ENCODE measurements around the gene ZMIZ1. TPM values are rescaled to one million over a fixed set of nuclear protein-coding genes. Genes with fewer than 3 reads are reported as not detected.
A peak's percentile ranks its signal among the peaks of the same experiment; 100 is the strongest.

Gene ZMIZ1
- total and polyA plus RNA-seq, 7 experiments from 2014 or later, result 1.8 to 57.2 (median 14.2) TPM

DNA sequence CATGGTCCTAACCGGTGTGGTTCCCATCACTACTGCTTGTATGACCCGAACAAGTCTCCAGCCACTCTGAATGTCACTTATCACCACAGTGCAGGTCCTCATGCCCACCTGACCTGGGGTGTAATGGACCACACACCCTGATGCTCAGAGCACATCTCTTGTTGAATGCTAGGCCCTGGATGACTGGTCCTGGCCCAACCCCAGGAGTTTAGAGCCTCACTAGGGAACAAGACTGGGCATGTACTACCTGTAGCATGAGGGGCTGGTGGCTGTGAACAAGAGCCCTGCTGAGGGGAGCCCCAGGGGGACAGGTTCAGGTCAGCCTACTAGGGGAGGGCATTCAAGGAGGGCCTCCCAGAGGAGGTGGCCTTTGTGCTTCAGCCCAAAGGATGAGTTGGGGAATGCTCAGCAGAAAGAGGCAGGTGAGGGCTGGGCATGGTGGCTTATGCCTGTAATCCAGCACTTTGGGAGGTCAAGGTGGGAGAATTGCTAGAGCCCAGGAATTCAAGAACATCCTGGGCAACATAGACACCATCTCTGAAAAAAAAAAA lies 31.2 kb downstream of the ZMIZ1 start:
- peaks cover 0 to 1% (median 0%) of the 10 kb centered on the region in 11 donors for H3K9me3 Mint-ChIP-seq
- POLR2A ChIA-PET, result interaction anchor here (0.6 kb wide), 1 partner anchor 120 kb away, joined by 3 read pairs; no protein-coding TSS in a partner anchor
- H3K27me3 Mint-ChIP-seq, result no peaks in the 10 kb centered on the region
- H3K4me1 Mint-ChIP-seq, result peaks cover 33 to 75% (median 64%) of the 10 kb centered on the region in 7 donors
- intact Hi-C loops (cut with micrococcal nuclease), result no loop called here
- peak overlapping the region in 3 of 9 donors; percentile 13 to 70 (median 41) for H3K27ac Mint-ChIP-seq
- Histone ChIP-seq H3K4me3 (ENCODE audit: low read length) (no peak overlapping the region), H3K9me3 (ENCODE audit: control insufficient read depth in 2 of 3, low read length in 3 of 3) (no peaks in the 10 kb centered on the region), H3K36me3 (ENCODE audit: control insufficient read depth in 2 of 3, insufficient read depth in 3 of 3, low read length in 3 of 3) (no peaks in the 10 kb centered on the region), H3K27ac (ENCODE audit: low read depth, low read length) (no peak overlapping the region), H3K4me1 (ENCODE audit: control insufficient read depth in 2 of 2, insufficient read depth in 2 of 2, low read length in 2 of 2) (peaks cover 0 to 29% of the 10 kb centered on the region in 2 donors), H3K27me3 (ENCODE audit: control insufficient read depth in 2 of 2, insufficient read depth in 2 of 2, low read length in 2 of 2) (no peaks in the 10 kb centered on the region)
- no peaks in the 10 kb centered on the region for H3K36me3 Mint-ChIP-seq
- H3K4me3 Mint-ChIP-seq, result peak overlapping the region in 2 of 10 donors; percentile 23 to 32
- DNase-seq, result no peak
- CTCF ChIA-PET, result interaction anchor here (0.5 kb wide), 1 partner anchor 112 kb away, joined by 3 read pairs; no protein-coding TSS in a partner anchor
- no peak for ATAC-seq

DNA sequence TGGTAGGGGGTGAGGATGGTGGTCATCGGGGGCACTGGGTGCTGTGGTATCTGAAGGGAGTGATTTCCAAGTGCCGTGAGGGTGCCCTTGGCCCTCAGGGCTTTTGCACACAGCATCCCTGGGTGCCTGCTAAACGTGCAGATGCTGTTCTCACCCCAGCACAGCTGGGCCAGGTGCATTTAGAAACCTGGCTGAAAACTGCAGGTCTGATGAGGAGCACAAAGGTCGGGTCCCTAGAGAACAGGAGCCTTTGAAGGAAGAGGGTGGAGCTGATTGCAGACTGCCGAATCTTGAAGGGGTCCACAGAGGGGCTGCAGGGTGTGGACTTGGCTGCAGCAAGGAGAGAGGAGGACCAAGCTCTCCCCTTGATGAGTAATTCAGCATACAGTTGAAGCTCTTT lies 32.0 kb downstream of the ZMIZ1 start:
- Histone ChIP-seq H3K9me3 (ENCODE audit: control insufficient read depth in 2 of 3, low read length in 3 of 3) (no peaks in the 10 kb centered on the region), H3K36me3 (ENCODE audit: control insufficient read depth in 2 of 3, insufficient read depth in 3 of 3, low read length in 3 of 3) (no peaks in the 10 kb centered on the region), H3K4me3 (ENCODE audit: low read length) (no peak overlapping the region), H3K27ac (ENCODE audit: low read depth, low read length) (no peak overlapping the region), H3K4me1 (ENCODE audit: control insufficient read depth in 2 of 2, insufficient read depth in 2 of 2, low read length in 2 of 2) (peaks cover 0 to 29% of the 10 kb centered on the region in 2 donors), H3K27me3 (ENCODE audit: control insufficient read depth in 2 of 2, insufficient read depth in 2 of 2, low read length in 2 of 2) (no peaks in the 10 kb centered on the region)
- Mint-ChIP-seq H3K27ac (peak overlapping the region in 7 of 9 donors; percentile 13 to 78 (median 59)), H3K4me3 (peak overlapping the region in 4 of 10 donors; percentile 0 to 34 (median 28)), H3K9me3 (peaks cover 0 to 1% (median 0%) of the 10 kb centered on the region in 11 donors), H3K27me3 (no peaks in the 10 kb centered on the region), H3K36me3 (no peaks in the 10 kb centered on the region), H3K4me1 (peaks cover 33 to 73% (median 60%) of the 10 kb centered on the region in 7 donors)
- no peak for ATAC-seq
- intact Hi-C loops (cut with micrococcal nuclease), result no loop called here
- DNase-seq, result no peak
- POLR2A ChIA-PET, result interaction anchor here (0.6 kb wide), 1 partner anchor 120 kb away, joined by 3 read pairs; no protein-coding TSS in a partner anchor
- CTCF ChIA-PET, result no interaction called here

DNA sequence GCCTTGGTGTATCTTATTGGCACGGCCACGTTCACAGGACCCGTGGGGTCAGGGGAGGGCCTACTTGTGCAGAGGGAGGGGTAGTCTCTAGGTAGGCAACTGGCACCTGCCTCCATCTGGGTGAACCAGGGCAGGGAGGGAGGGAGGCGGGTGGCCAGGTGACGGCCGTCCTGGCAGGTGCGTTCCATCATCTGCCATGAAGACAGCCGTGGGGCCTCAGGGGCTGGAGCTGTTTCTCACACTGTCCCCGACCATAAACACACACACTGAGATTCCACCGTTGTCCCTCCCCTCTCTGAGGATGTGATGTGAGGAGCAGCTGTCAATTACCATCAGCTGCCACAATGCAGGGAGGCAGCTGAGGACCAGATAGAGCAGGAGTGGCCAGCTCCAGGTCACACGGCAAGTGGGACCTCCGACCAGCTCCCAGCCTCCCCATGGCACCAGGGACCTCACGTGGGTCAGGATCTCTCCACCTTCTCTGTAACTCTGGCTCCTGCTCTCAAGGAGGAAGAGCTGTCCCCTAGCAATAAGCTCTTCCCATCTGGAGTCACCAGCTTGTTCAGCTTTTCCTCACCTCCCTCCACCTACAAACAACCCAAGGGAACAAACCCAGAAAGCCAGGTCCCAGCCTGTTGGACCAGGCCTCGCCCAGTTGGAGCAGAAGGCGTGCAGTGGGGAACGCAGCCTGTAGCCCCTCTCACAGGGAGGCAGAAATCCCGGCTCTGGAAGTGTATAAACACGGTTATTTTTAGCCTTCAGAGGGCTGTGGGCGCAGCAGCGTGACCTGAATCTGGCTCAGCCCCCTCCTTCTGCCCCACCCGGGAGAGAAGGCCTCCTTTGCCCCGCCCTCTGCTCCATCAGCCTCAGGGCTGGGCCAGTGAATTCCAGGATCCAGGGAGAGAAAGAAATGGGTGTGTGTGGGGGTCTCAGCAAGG lies 33.1 kb downstream of the ZMIZ1 start:
- ATAC-seq, result no peak
- Histone ChIP-seq H3K27ac (ENCODE audit: low read depth, low read length) (no peak overlapping the region), H3K27me3 (ENCODE audit: control insufficient read depth in 2 of 2, insufficient read depth in 2 of 2, low read length in 2 of 2) (no peaks in the 10 kb centered on the region), H3K9me3 (ENCODE audit: control insufficient read depth in 2 of 3, low read length in 3 of 3) (no peaks in the 10 kb centered on the region), H3K4me1 (ENCODE audit: control insufficient read depth in 2 of 2, insufficient read depth in 2 of 2, low read length in 2 of 2) (peaks cover 0 to 29% of the 10 kb centered on the region in 2 donors), H3K4me3 (ENCODE audit: low read length) (no peak overlapping the region), H3K36me3 (ENCODE audit: control insufficient read depth in 2 of 3, insufficient read depth in 3 of 3, low read length in 3 of 3) (no peaks in the 10 kb centered on the region)
- no peaks in the 10 kb centered on the region for H3K27me3 Mint-ChIP-seq
- no peaks in the 10 kb centered on the region for H3K9me3 Mint-ChIP-seq
- ChIA-PET CTCF (no interaction called here), POLR2A (interaction anchor here (0.6 kb wide), 1 partner anchor 23 kb away, joined by 4 read pairs; no protein-coding TSS in a partner anchor)
- DNase-seq, result no peak
- intact Hi-C loops (cut with micrococcal nuclease), result no loop called here
- peaks cover 28 to 72% (median 62%) of the 10 kb centered on the region in 7 donors for H3K4me1 Mint-ChIP-seq
- H3K4me3 Mint-ChIP-seq, result peak overlapping the region in 4 of 10 donors; percentile 34 to 48 (median 44)
- peak overlapping the region in 4 of 9 donors; percentile 32 to 71 (median 62) for H3K27ac Mint-ChIP-seq
- no peaks in the 10 kb centered on the region for H3K36me3 Mint-ChIP-seq

DNA sequence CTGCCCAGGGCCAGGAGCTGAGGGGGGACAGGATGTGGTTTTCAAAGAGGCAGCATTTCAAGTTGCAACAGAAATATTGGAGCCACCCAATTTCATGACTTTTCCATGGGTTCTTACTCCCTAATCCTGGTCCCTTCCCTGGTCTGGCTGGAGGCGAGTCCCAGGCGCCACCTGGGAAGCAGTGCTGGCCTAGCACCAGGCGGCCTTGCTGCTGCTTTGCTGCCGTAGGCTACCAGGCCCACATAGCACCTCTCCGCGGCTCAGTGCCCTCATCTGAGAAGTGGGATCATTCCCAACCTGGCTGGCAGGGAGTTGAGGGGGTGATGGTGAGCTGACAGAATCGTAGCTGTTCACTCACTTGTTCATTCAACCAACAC lies 33.7 kb downstream of the ZMIZ1 start:
- peak overlapping the region in 2 of 9 donors; percentile 46 to 47 for H3K27ac Mint-ChIP-seq
- Histone ChIP-seq H3K27ac (ENCODE audit: low read depth, low read length) (no peak overlapping the region), H3K36me3 (ENCODE audit: control insufficient read depth in 2 of 3, insufficient read depth in 3 of 3, low read length in 3 of 3) (no peaks in the 10 kb centered on the region), H3K4me1 (ENCODE audit: control insufficient read depth in 2 of 2, insufficient read depth in 2 of 2, low read length in 2 of 2) (peaks cover 0 to 29% of the 10 kb centered on the region in 2 donors), H3K9me3 (ENCODE audit: control insufficient read depth in 2 of 3, low read length in 3 of 3) (no peaks in the 10 kb centered on the region), H3K4me3 (ENCODE audit: low read length) (no peak overlapping the region), H3K27me3 (ENCODE audit: control insufficient read depth in 2 of 2, insufficient read depth in 2 of 2, low read length in 2 of 2) (no peaks in the 10 kb centered on the region)
- intact Hi-C loops (cut with micrococcal nuclease), result no loop called here
- no peak for DNase-seq
- no peaks in the 10 kb centered on the region for H3K27me3 Mint-ChIP-seq
- peaks cover 34 to 75% (median 59%) of the 10 kb centered on the region in 7 donors for H3K4me1 Mint-ChIP-seq
- H3K9me3 Mint-ChIP-seq, result no peaks in the 10 kb centered on the region
- ATAC-seq, result no peak
- H3K4me3 Mint-ChIP-seq, result peak overlapping the region in 5 of 10 donors; percentile 21 to 59 (median 43)
- ChIA-PET POLR2A (no interaction called here), CTCF (no interaction called here)
- no peaks in the 10 kb centered on the region for H3K36me3 Mint-ChIP-seq

DNA sequence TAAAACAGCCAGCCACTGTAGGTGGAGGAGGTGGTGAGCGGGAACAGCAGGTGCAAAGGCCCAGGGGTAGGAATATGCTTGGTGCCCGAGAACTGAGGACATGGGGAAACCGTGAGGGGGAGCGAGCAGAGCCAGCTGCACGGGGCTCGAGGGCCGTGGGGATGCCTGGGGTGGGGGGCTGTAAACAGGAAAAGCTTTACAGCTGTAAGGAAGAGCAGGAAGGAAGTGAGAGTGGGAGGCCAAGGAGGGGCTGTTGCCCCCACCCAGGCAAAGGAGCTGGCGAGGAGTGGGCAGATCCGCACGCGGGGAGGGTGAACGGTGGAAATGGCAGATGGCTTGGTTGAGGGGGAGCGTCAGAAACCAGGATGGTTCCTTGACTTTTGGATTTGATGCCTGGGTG lies 34.4 kb downstream of the ZMIZ1 start:
- CTCF ChIA-PET, result no interaction called here
- Histone ChIP-seq H3K36me3 (ENCODE audit: control insufficient read depth in 2 of 3, insufficient read depth in 3 of 3, low read length in 3 of 3) (no peaks in the 10 kb centered on the region), H3K27ac (ENCODE audit: low read depth, low read length) (no peak overlapping the region), H3K27me3 (ENCODE audit: control insufficient read depth in 2 of 2, insufficient read depth in 2 of 2, low read length in 2 of 2) (no peaks in the 10 kb centered on the region), H3K4me1 (ENCODE audit: control insufficient read depth in 2 of 2, insufficient read depth in 2 of 2, low read length in 2 of 2) (peaks cover 0 to 29% of the 10 kb centered on the region in 2 donors), H3K4me3 (ENCODE audit: low read length) (no peak overlapping the region), H3K9me3 (ENCODE audit: control insufficient read depth in 2 of 3, low read length in 3 of 3) (no peaks in the 10 kb centered on the region)
- Mint-ChIP-seq H3K4me3 (peak overlapping the region in 7 of 10 donors; percentile 6 to 59 (median 32)), H3K27ac (peak overlapping the region in 3 of 9 donors; percentile 21 to 68 (median 42)), H3K36me3 (no peaks in the 10 kb centered on the region), H3K27me3 (no peaks in the 10 kb centered on the region), H3K9me3 (no peaks in the 10 kb centered on the region), H3K4me1 (peaks cover 31 to 69% (median 53%) of the 10 kb centered on the region in 7 donors)
- intact Hi-C loops (cut with micrococcal nuclease), result no loop called here
- ATAC-seq, result no peak
- no peak for DNase-seq
- POLR2A ChIA-PET, result no interaction called here

DNA sequence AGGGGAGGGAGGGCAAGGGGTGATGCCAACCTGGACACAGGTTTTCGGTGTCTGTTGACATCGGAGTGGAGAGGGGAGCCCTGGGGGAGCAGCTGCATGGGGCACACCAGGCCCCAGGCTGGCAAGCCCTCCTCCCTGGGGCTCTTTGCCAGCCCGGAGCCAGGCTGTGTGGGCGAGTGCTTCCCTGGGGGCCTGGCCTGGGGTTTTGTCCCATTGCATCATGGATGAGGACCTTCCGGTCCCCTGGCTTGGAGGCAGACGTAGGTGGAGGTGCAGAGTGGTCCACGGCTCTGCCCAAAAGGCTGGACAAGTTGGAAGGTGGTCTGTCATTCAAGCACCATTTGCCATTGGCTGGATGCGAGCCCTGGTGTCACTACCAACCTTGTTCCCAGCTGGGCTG lies 34.8 kb downstream of the ZMIZ1 start:
- no peaks in the 10 kb centered on the region for H3K36me3 ChIP-seq (ENCODE audit: control insufficient read depth in 2 of 3, insufficient read depth in 3 of 3, low read length in 3 of 3)
- no peaks in the 10 kb centered on the region for H3K9me3 ChIP-seq (ENCODE audit: control insufficient read depth in 2 of 3, low read length in 3 of 3)
- ATAC-seq, result no peak
- no peaks in the 10 kb centered on the region for H3K36me3 Mint-ChIP-seq
- CTCF ChIA-PET, result no interaction called here
- H3K27ac Mint-ChIP-seq, result peak overlapping the region in 3 of 9 donors; percentile 21 to 59 (median 42)
- no peaks in the 10 kb centered on the region for H3K27me3 Mint-ChIP-seq
- peak overlapping the region in 3 of 10 donors; percentile 6 to 47 (median 21) for H3K4me3 Mint-ChIP-seq
- peaks cover 0 to 29% of the 10 kb centered on the region in 2 donors for H3K4me1 ChIP-seq (ENCODE audit: control insufficient read depth in 2 of 2, insufficient read depth in 2 of 2, low read length in 2 of 2)
- intact Hi-C loops (cut with micrococcal nuclease), result no loop called here
- POLR2A ChIA-PET, result no interaction called here
- H3K27me3 ChIP-seq (ENCODE audit: control insufficient read depth in 2 of 2, insufficient read depth in 2 of 2, low read length in 2 of 2), result no peaks in the 10 kb centered on the region
- H3K4me3 ChIP-seq (ENCODE audit: low read length), result no peak overlapping the region
- no peaks in the 10 kb centered on the region for H3K9me3 Mint-ChIP-seq
- H3K27ac ChIP-seq (ENCODE audit: low read depth, low read length), result no peak overlapping the region
- no peak for DNase-seq
- H3K4me1 Mint-ChIP-seq, result peaks cover 31 to 66% (median 48%) of the 10 kb centered on the region in 7 donors
